Activated T-helper 1 cell treated with anti-CD3 and anti-CD28 coated beads, Interleukin-12 subunit alpha, Interleukin-12 subunit beta, Interleukin-2, Interleukin-4 antibody, amounts not matched to agents 30 ng/mL and 10 ng/mL and 1 ng/mL, durations not matched to agents 14 hours and 24 hours and 36 hours (primary cell): ENCODE measurements around the gene C6orf15. TPM values are rescaled to one million over a fixed set of nuclear protein-coding genes. Genes with fewer than 3 reads are reported as not detected.
"Not testable (repeated sequence)": the region's sequence is repeated elsewhere in the genome, so short reads cannot be mapped to it uniquely, and the experiment has no call there.

Experiments used
- DNase-seq: peaks from one replicate; pipeline ENCODE4 v3.0.0; 2021; ENCODE audit warnings: low spot score
- H3K27ac Mint-ChIP-seq: one replicate; pipeline ENCODE4 v1.8.0; 2021; ENCODE audit warnings: mild to moderate bottlenecking, mixed read lengths
- H3K27me3 Mint-ChIP-seq: one replicate; pipeline ENCODE4 v1.8.0; 2022; ENCODE audit warnings: mild to moderate bottlenecking, moderate library complexity, mixed read lengths; ENCODE audit not compliant: insufficient read depth
- H3K36me3 Mint-ChIP-seq: one replicate; pipeline ENCODE4 v1.8.0; 2021; ENCODE audit warnings: low read depth, mixed read lengths
- H3K4me1 Mint-ChIP-seq: one replicate; pipeline ENCODE4 v1.8.0; 2021; ENCODE audit warnings: low read depth, mixed read lengths
- H3K4me3 Mint-ChIP-seq: one replicate; pipeline ENCODE4 v1.8.0; 2021; ENCODE audit warnings: mild to moderate bottlenecking, moderate library complexity, mixed read lengths
- H3K9me3 Mint-ChIP-seq: one replicate; pipeline ENCODE4 v1.8.0; 2021; ENCODE audit warnings: mixed read lengths
- intact Hi-C: fragments of 100-400 bp; cut with micrococcal nuclease; formaldehyde crosslinking; loops from one replicate; pipeline ENCODE4 v1.15.1; 2024
- total RNA-seq: library from RNA; stranded (reverse); gene quantifications from 2 replicates; pipeline ENCODE4 v1.2.3, GENCODE V29; 2022

The C6orf15 gene
- total RNA-seq, 1 donor from 2014 or later: not detected

- H3K36me3 Mint-ChIP-seq, H3K9me3 Mint-ChIP-seq, H3K4me1 Mint-ChIP-seq, DNase-seq, H3K4me3 Mint-ChIP-seq, intact Hi-C loops, H3K27ac Mint-ChIP-seq, H3K27me3 Mint-ChIP-seq: not testable (repeated sequence)
Measured at GRCh38 chr6:31067891-31068668, 44.3 kb downstream of the C6orf15 start.

DNA sequence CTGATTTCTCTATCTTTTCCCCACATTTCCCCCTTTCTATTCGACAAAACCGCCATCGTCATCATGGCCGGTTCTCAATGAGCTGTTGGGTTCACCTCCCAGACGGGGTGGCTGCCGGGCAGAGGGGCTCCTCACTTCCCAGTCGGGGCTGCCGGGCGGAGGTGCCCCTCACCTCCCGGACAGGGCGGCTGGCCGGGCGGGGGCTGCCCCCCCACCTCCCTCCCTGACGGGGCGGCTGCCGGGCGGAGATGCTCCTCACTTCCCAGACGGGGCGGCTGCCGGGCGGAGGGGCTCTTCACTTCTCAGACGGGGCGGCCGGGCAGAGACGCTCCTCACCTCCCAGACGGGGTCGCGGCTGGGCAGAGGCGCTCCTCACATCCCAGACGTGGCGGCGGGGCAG is 45.3 kb downstream of the C6orf15 start:
- H3K27me3 Mint-ChIP-seq, H3K27ac Mint-ChIP-seq, intact Hi-C loops, H3K9me3 Mint-ChIP-seq, H3K4me3 Mint-ChIP-seq, H3K36me3 Mint-ChIP-seq, H3K4me1 Mint-ChIP-seq, DNase-seq: not testable (repeated sequence)

DNA sequence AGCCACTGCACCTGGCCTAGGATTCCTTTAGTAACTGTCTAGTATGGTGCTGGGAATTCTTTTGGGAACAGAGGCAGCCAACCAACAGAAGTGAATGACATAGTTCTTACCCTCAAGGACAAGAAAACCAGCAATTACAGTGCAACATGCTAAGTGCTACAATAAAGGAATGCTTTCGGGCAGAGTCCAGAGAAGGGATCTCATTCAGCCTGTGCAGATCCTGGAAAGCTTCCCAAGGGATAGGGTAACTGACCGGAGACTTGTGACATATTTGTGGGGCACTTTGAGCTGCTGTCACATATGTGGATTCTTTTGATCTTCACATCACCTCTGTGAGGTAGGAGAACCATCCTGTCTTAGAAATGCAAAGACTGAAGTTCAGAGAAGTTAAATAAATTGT is 46.8 kb downstream of the C6orf15 start:
- no peak overlapping the region for H3K27ac Mint-ChIP-seq
- no peak overlapping the region for H3K4me3 Mint-ChIP-seq
- peaks cover 11% of the 10 kb centered on the region for H3K27me3 Mint-ChIP-seq
- no peak for DNase-seq
- no peaks in the 10 kb centered on the region for H3K4me1 Mint-ChIP-seq
- H3K9me3 Mint-ChIP-seq: no peaks in the 10 kb centered on the region
- H3K36me3 Mint-ChIP-seq: no peaks in the 10 kb centered on the region
- intact Hi-C loops: no loop called here

GRCh38 chr6:31063906-31064435 is 48.4 kb downstream of the C6orf15 start:
- Mint-ChIP-seq H3K4me1 (no peaks in the 10 kb centered on the region), H3K27me3 (peaks cover 11% of the 10 kb centered on the region), H3K4me3 (no peak overlapping the region), H3K9me3 (no peaks in the 10 kb centered on the region), H3K27ac (no peak overlapping the region), H3K36me3 (no peaks in the 10 kb centered on the region)
- DNase-seq: no peak
- intact Hi-C loops: no loop called here

Other genes starting within 250 kb of the C6orf15 start
- 21.4 and 24.8 TPM in 2 replicates for gene DDR1, start 228.1 kb downstream of the C6orf15 start, total RNA-seq
- gene GTF2H4, start 204.4 kb downstream of the C6orf15 start, total RNA-seq: 65.3 and 71.3 TPM in 2 replicates
- 74.0 and 76.0 TPM in 2 replicates for gene VARS2, start 198.3 kb downstream of the C6orf15 start, total RNA-seq
- gene SFTA2, start 180.4 kb downstream of the C6orf15 start, total RNA-seq: not detected in 2 replicates
- not detected in 2 replicates for gene MUCL3, start 171.6 kb downstream of the C6orf15 start, total RNA-seq
- not detected in 2 replicates for gene MUC21, start 128.9 kb downstream of the C6orf15 start, total RNA-seq
- not detected in 2 replicates for gene MUC22, start 102.1 kb downstream of the C6orf15 start, total RNA-seq
- 0.26 TPM in 1 of 2 replicates, not detected in the other for gene PSORS1C1, start 2.2 kb upstream of the C6orf15 start, total RNA-seq
- not detected in 2 replicates for gene CDSN, start 7.9 kb upstream of the C6orf15 start, total RNA-seq
- gene PSORS1C2, start 26.5 kb upstream of the C6orf15 start, total RNA-seq: not detected in 2 replicates
- 50.9 and 51.3 TPM in 2 replicates for gene CCHCR1, start 45.2 kb upstream of the C6orf15 start, total RNA-seq
- 75.9 and 78.4 TPM in 2 replicates for gene TCF19, start 46.0 kb upstream of the C6orf15 start, total RNA-seq
- gene POU5F1, start 58.1 kb upstream of the C6orf15 start, total RNA-seq: not detected in 2 replicates
- 944 and 984 TPM in 2 replicates for gene HLA-C, start 159.5 kb upstream of the C6orf15 start, total RNA-seq
- gene HLA-B, start 244.6 kb upstream of the C6orf15 start, total RNA-seq: 3,770 and 3,814 TPM in 2 replicates